NCI-H1417 (cell line): ENCODE data around the gene WDR62.

ENCODE experiments used
- DNase-seq, 3 experiments: peaks; one replicate each; lab custom pipeline; 2025; lab: John Stamatoyannopoulos, UW

The WDR62 gene

GRCh38 chr19:36079389-36079945 lies 24.8 kb downstream of the WDR62 start:
- DNase-seq, result no peak

- no peak for DNase-seq
Observed at GRCh38 chr19:36081385-36081784, 26.7 kb downstream of the WDR62 start.

GRCh38 chr19:36081894-36082293 lies 27.2 kb downstream of the WDR62 start:
- DNase-seq, result no peak

- no peak for DNase-seq
Observed at GRCh38 chr19:36082916-36083315, 28.2 kb downstream of the WDR62 start.

GRCh38 chr19:36084231-36085009 lies 29.7 kb downstream of the WDR62 start:
- no peak for DNase-seq

- no peak for DNase-seq
Observed at GRCh38 chr19:36086326-36086725, 31.6 kb downstream of the WDR62 start.

- no peak for DNase-seq
Observed at GRCh38 chr19:36089847-36090246, 35.1 kb downstream of the WDR62 start.

GRCh38 chr19:36090910-36091695 lies 36.4 kb downstream of the WDR62 start:
- DNase-seq, result no peak

GRCh38 chr19:36092566-36092965 lies 37.9 kb downstream of the WDR62 start:
- DNase-seq, result no peak

GRCh38 chr19:36093146-36093662 lies 38.5 kb downstream of the WDR62 start:
- no peak for DNase-seq

- no peak for DNase-seq
Observed at GRCh38 chr19:36093687-36094086, 39.0 kb downstream of the WDR62 start.

- DNase-seq, result no peak
Observed at GRCh38 chr19:36097036-36097435, 42.3 kb downstream of the WDR62 start.

- DNase-seq, result no peak
Observed at GRCh38 chr19:36099166-36099785, 44.6 kb downstream of the WDR62 start.

GRCh38 chr19:36100476-36100875 lies 45.8 kb downstream of the WDR62 start:
- no peak for DNase-seq

GRCh38 chr19:36101550-36102327 lies 47.0 kb downstream of the WDR62 start:
- DNase-seq, result no peak

GRCh38 chr19:36103040-36103626 lies 48.4 kb downstream of the WDR62 start:
- no peak for DNase-seq

- DNase-seq, result no peak
Observed at GRCh38 chr19:36103842-36104552, 49.3 kb downstream of the WDR62 start.

- DNase-seq, result no peak
Observed at GRCh38 chr19:36106441-36106840, 51.7 kb downstream of the WDR62 start.

GRCh38 chr19:36106991-36107390 lies 52.3 kb downstream of the WDR62 start:
- DNase-seq, result no peak

- no peak for DNase-seq
Observed at GRCh38 chr19:36108684-36109083, 54.0 kb downstream of the WDR62 start.
